Measurements from ENCODE around the gene MAD1L1.
"Not testable (repeated sequence)": the region's sequence is repeated elsewhere in the genome, so short reads cannot be mapped to it uniquely, and the experiment has no call there.

Gene MAD1L1

DNA sequence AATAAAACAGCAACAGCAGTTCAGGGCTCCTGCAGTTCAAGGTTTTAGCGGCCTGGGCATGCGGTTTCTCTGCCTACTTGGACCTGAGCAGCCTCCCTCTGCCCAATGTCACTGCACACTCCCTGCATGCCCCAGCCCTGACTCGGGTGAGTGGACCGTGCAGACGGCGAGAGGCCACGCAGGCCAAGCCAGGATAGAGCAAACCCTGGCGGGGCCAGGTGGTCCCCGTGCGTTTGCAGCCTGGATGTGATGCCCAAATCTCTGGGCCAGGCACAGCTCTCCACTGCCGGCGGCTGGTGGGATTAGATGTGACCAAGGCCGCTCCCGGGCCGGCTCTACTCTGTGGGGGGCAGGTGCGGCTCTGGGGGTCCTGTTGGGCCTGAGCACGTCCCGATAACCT lies 392.0 kb downstream of the MAD1L1 start:
- DNase-seq (ENCODE audit: low read depth): not testable (repeated sequence)

DNA sequence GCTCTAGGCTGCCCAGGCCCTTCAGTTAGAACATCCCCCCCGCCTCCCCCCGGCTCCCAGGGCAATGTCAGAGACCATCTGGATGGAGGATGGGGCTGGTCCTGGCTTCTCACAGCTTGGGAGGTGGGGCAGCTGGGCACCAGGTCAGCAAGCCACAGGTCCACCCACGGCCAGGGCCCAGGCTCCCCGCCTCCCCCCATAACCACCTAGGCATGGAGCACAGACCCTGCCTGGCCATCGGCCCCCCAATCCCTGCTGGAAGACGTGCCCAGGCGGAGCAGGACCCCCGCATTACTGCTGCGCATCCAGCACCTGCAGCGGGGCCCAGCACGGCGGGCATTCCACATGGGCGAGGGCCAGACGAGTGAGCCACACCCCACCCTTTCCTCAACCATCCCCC lies 393.0 kb downstream of the MAD1L1 start:
- DNase-seq (ENCODE audit: low read depth): no peak

DNA sequence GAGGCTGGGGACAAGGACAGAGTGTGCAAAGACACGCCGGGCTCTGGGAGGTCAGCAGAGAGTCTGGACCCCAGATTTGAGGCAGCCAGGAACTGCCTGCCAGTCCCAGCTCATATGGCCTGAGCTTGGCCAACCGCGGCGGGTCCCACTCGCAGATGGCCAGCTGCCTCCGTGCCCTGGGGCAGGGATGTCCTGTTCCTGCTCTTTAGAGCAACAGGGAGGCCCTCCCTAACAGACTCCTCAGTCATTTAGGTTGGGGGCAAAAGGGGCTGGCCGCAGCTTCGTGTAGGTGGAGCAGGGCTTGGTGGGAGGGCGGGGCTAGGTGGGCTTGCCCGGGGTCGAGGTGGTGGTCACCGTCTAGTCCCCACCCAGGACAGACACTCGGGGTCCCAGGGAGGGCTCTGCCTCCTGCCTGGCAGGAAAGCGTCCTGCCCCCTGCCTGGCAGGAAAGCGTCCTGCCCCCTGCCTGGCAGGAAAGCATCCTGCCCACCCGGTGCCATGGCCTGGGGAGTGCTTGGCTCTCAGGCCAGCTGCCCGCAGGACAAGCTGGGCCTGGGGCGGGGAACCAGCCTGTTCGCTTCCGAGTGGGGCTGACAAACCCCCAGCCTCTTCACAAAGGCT lies 393.7 kb downstream of the MAD1L1 start:
- not testable (repeated sequence) for DNase-seq (ENCODE audit: low read depth)

DNA sequence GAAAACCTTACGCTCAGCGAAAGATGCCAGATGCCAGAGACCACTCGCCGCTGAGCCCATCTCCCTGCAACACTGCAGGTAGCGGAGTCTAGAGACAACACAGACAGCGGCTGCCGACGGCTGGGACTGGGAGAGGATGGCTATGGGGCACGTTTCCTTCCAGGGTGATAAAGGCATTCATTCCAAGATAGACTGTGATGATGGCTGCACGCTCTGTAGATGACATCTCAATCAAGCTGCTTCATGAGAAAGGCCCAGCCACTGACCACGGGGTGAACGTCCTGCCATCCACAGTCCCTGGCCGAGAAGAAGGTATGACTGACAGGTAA lies 394.2 kb downstream of the MAD1L1 start:
- not testable (repeated sequence) for DNase-seq (ENCODE audit: low read depth)

DNA sequence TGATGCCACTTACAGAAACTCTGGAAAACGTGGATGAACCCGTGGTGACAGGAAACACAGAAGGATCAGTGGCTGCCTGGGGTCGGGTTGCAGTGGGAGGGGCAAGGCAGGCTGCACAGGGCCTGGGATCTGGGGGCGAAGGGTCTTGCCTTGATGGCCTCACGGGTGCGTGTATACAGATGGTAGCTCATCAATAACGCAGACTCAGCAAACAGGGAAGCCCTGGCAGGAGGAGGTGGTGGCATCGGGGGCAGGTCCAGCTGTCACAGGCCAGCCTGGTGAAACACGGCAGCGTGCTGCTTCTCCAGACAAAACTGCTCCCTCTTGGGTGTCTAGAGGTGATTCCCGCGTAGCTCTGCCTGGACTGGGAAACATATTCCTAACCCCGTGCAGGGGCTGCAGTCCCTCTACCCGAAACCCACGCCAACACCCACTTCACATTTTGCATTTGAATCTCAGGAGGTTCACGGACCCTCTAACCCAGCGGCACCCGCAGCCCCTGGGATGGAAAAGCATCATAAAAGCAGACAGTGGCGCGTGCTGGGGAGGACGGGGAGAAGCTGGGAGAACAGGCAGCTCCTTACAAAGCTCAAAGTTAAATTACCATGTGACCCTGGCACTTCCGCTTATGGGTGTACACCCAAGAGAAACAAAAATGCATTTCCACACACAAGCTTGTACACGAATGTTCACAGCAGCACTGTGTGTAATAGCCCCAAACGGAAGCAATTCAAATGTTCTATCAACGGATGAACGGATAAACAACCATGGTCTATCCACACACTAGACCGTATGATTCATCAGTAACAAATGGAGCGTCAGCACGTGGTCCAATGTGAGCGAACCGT lies 394.8 kb downstream of the MAD1L1 start:
- DNase-seq (ENCODE audit: low read depth): not testable (repeated sequence)

DNA sequence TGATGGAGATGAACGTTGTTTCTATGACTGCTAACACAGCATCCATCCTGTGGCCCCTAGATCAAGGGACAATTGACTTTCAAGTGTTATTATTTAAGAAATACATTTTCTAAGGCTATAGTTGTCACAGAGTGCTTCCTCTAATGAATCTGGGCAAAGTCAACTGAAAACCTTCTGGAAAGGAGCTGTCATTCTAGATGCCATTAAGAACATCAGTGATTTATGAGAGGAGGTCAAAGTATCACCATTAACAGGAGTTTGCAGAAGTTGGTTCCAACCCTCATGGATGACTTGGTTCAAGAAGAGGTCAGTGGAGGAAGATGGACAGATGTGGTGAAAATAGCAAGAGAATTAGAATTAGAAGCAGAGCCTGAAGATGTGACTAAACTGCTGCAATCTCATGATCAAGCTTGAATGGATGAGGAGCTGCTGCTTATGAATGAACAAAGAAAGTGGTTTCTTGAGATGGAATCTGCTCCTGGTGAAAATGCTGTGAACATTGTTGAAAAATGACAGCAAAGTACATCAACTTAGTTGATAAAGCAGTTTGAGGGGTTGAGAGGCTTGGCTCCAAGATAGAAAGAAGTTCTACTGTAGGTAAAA lies 400.7 kb downstream of the MAD1L1 start:
- DNase-seq (ENCODE audit: low read depth): not testable (repeated sequence)

DNA sequence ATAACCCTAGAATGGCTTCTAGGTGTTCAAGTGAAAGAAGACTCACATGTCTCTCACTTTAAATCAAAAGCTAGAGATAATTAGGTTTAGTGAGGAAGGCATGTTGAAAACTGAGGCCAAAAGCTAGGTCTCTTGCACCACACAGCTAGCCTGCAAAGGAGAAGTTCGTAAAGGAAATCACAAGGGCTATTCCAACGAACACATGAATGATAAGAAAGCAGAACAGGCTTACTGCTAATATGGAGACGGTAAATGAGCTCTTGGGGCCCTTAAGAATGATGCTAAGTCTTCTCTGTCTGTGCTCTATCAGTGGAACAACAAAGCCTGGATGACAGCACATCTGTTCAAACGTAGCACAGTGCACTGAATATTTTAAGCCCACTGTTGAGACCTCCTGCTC lies 401.3 kb downstream of the MAD1L1 start:
- DNase-seq (ENCODE audit: low read depth): not testable (repeated sequence)

DNA sequence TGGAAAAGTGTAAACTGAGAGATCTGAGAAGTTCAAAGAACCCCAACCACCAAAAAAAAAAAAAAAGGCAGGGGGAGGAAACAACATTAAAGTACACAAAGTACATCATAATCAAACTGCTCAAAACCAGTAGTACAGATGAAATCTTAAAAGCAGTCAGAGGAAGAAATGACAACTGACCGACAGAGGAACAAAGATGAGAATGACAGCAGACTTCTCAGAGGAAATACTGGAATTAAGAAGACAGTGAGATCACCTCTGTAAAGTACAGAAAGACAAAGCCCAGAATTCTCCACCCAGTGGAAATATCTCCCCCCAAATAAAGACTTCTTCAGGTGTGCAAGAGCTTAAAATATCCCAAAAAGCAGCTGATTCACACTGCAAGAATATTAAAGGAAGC lies 403.1 kb downstream of the MAD1L1 start:
- DNase-seq (ENCODE audit: low read depth): not testable (repeated sequence)

DNA sequence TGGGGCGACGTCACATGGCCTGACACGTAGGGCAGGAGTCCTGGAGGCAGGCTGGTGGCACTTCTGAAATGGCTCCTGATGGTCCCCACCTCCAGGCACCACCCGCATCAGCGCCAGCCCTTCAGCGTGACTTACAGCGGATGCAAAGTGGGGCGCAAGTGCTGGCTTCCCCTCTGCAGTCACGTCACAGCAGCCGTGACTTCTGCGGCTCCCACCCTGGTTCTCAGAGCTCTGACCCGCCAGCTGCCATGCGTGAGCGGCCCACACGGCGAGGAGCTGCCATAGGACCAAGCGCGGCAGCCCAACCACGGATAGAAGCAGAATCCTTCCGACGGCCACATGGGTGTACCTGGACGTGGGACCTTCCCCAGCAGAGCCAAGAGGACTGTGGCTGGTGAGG lies 403.6 kb downstream of the MAD1L1 start:
- no peak for DNase-seq (ENCODE audit: low read depth)

DNA sequence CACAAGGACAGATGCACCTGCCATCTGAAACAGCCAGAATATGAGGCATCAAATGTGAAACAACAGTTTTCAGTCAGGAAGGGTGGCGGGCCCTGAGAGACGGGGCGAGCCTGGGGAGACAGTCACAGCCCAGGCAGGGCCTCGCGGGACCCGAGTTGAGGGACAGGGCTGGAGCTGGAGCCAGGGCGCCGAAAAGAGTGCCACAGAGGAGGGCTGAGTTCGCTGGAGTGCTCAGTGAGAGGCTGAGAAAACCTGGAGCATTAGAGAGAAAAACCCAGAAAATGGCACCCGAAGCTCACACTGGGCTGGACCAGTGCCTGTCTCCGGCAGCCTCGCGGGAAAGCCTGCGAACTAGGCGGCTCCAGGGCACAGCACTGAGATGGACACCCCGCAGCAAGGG lies 404.6 kb downstream of the MAD1L1 start:
- not testable (repeated sequence) for DNase-seq (ENCODE audit: low read depth)

DNA sequence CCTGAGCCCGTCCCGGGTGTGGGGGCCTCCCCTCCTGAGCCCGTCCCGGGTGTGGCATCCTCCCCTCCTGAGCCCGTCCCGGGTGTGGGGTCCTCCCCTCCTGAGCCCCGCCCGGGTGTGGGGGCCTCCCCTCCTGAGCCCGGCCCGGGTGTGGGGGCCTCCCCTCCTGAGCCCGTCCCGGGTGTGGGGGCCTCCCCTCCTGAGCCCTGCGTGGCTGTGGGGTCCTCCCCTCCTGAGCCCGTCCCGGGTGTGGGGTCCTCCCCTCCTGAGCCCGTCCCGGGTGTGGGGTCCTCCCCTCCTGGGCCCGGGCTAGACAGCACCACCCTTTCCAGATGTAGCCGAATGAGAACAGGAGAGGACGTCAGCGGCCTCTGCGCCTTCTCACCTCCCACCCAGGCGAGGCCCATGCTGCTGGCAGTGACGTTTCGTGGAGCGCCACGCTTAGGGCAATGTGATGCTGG lies 405.2 kb downstream of the MAD1L1 start:
- not testable (repeated sequence) for DNase-seq (ENCODE audit: low read depth)

DNA sequence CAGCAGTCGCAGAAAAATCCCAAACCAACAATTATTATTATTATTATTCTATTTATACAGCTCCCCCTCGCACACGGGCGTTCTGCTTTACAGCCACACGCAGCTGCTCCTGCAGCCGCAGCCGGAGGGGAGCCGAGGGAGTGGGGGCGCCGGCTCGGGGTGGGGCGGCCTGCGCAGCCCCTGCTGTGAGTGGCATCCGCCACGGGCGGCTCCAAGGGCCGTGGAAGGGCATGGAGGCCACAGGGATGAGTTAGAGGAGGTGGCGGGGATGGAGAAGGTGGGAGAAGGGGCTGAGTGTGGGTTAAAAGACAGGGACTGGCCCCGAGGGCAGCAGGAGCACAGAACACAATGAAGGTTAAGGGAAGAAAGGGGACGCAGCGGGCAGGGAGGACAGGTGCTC lies 405.8 kb downstream of the MAD1L1 start:
- DNase-seq (ENCODE audit: low read depth): not testable (repeated sequence)

DNA sequence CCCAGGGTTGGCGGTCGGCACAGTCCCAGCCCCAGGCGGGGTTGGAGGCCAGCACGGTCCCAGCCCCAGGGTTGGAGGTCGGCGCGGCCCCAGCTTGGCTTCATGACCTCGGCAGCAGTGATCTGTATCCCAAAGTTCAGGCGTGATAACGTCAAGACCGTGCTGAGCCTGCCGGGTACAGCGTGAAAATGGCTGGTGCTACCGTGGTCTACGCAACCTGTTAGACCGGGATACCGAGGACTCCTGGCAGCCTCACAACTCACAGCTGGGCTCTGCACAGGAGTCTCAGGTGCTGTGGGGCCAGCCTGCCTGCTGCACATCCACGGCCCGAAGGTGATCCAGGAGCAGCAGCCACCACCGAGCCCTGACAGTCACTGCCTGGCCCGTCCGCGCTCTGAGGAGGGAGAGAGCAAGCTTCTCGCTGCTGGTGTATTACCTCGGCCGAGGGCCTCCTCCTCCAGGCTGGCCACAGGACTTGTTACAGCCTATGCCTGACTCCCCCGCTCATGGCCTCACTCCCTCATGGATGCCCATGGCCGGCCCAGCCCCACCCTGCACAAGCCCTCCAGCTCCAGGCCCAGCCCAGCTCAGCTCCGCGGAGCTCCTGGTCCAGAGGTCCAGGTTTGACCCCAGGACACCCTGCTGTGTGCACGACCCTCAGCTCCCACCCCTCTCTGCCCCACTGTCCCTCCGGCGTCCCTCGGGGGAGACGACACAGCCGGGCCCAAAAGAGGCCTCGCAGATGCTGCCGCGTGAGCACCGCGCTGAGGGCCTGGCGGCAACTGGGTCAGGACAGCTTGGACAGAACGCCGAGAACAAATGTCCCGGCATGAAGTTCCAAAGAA lies 406.6 kb downstream of the MAD1L1 start:
- DNase-seq (ENCODE audit: low read depth): no peak

DNA sequence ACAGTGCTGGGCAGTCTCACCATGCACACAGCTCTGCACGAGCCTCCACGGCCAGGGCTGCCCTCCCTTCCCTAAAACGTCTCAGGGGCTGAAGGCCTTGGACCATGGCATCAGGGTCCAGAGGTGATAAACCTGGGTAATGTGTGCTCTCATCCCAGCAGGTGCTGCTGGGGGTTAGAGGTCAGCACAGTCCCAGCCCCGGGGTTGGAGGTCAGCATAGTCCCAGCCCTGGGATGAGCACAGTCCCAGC lies 407.2 kb downstream of the MAD1L1 start:
- not testable (repeated sequence) for DNase-seq (ENCODE audit: low read depth)

DNA sequence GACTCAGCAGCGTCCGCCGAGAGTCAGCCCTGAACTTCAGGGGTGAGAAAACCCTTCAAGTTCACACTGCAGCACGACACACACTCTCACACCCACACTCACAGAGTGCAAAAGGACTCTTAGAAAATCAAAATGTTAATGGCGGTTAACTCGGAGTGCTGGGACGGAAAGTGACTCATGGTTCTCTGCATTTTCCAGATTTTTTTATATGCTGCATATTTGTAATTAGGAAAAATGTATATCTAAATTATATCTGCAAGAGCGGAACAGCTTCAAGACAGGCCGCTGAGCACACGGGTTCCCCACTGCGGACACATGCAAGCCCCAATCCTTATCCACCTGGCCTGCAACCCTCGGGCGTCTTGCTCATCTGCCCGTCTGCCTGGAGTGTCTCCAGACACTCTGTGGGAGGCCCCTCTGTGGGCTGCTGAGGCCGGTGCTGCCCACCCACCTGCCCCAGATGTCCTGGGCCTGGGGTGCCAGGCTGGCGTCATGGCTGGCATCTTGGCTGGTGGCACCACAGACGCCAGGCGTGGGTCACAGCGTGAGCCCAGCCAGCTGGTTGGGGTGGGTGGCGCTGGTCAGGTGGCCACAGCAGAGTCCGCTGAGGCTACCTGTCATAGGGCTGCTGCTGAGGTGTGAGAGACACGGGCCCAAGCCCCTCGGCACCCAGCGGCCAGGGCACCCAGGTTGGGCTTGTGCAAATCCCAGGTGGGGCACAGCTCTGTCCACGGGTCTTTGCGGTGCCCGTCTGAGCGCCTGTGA lies 407.7 kb downstream of the MAD1L1 start:
- DNase-seq (ENCODE audit: low read depth): not testable (repeated sequence)

DNA sequence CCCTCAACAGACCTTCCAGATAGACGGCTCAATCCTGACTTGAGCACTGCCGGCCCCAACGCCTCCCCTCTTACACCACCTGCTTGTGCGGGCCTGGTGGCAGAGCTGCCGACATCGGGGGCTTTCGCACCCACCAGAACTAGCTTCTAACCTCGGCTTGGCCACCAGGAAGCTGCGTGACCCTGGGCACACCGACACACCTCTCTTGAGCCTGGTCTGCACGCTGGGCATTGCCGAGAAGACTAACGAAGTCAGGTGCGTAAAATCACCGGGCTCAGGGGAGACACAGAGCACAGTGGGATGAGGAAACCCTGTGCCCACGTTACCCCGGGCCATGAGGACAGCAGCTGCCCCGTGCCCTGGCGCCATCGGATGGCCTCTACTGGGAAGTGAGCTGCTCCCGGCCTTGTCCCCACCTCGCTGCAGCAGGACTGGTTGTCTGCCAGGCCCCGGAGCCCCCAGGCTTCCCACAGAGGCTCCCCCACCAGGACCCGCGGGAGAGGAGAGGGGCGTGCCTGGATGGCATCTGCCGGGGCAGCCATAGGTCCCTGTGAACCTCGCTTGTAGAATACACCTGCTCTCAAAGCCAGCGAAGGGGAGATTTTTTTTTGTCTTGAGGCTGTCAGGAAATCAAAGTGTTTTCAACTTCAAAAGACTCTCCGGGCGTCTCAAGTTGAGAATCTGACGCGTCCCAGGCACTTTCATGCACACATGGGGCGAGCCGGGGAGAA lies 408.4 kb downstream of the MAD1L1 start:
- not testable (repeated sequence) for DNase-seq (ENCODE audit: low read depth)

DNA sequence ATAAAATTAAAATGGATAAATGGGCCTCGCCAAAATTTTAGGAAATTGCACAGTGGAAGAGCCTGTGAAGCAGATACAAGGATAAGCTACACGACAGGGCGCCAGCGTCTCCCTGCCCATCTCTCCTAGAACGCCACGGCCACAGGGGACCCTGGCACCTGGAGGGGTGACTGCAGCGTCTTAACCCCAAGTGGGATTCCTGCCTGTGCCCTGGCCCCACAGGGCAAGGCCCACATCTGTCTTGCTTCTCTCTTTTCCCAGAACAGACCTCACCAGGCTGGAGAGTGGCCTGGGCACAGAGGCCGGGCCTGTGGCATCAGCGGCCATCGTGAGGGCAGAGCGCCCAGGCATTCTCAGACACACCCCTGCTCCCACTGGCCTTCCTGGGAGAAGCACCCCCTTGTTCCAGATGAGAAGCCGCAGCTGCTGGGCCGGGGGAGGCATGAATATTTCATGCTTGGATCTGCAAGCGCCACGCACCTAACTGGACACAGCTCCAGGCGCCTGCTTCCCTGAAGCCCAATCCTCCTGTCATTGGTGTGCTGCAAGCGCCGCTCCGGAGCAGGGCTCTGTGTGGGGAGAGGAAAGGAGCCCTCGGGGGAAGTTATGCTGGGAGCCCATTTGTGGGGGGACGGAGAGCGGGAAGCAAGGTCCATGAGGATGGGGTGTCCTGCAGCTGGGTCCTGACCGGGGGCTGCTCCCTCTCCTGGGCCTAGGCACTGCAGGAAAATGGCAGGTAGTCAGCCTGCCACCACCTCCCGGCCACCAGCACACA lies 409.2 kb downstream of the MAD1L1 start:
- no peak for DNase-seq (ENCODE audit: low read depth)

DNA sequence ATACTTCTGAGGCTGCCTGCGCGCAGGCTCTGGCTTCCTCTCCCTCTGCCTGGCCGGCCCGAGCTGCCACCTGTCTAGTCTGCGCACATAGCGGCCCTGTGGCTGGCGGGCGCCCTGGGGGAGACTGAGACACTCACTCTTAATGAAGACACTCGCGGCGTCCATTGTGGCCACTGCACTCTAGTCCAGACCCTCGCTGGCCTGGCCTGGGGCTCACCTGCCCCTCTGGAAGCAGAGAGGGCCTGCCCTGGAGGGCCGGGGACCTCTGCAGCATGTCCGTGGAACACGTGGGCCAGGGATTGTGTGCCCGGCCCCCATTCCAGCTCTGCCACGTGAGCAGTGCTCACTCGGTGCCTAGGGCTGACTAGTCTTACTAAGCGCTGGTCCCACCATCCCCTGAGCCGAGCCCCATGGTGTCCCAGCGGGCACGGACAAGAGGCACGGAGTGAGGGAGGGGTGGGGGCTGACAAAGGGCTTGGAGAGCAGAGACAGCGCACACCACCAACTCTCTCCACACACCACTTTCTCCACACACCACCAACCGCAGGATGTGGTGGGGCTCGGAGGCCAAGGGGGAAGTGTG lies 413.4 kb downstream of the MAD1L1 start:
- no peak for DNase-seq (ENCODE audit: low read depth)

DNA sequence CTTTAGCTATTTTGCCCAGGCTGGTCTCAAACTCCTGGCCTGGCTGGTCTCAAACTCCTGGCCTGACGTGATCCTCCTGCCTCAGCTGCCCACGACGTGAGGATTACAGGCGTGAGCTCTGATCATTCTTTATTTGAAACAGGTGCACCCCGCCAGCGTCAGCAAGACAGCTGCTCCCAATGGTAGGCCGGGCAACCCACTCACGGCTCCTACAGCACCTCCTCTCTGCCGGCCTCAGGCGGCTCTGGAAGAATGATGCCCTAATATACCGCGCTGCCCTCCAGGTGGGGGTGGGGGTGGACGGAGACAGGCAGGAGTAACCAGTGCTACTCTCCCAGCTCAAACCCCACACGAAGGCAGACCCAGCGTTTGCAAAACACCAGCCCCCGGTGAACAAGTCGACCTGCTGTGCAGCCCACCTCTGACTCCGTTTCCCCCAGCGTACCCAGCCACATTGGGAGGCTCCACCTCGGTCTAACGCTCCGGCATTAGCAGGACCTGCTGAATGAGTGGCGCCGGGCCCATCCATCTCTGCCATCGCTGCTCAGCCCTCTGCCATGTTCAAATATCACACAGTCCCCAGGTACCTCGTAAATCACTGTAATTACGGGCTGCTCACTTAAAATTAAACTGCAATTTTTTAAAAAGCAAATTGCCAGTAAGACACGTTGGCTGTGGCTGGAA lies 414.0 kb downstream of the MAD1L1 start:
- no peak for DNase-seq (ENCODE audit: low read depth)

Data from T-helper 22 cell (primary cell).